GM18520 (cell line): ENCODE measurements around the gene ADPRH.
"Not testable (repeated sequence)": the region's sequence is repeated elsewhere in the genome, so short reads cannot be mapped to it uniquely, and the experiment has no call there.

Experiments
- ATAC-seq: cut with Tn5 transposase; IDR thresholded peaks from one replicate; pipeline ENCODE4 v1.9.1; 2021; ENCODE audit not compliant: unreplicated experiment

The ADPRH gene

GRCh38 chr3:119559441-119559963 is 19.8 kb upstream of the ADPRH start, which contains the start of gene CD80:
Gene CD80 (minus strand): TSS chr3:119559614. CDS start chr3:119557728, 1,886 bp downstream.
- ATAC-seq: peak; percentile 24

- ATAC-seq: no peak
These were observed 19.1 kb upstream of the ADPRH start for GRCh38 chr3:119560160-119560559.

- ATAC-seq: peak; percentile 76
These were observed 16.9 kb upstream of the ADPRH start for GRCh38 chr3:119562307-119562961.

- not testable (repeated sequence) for ATAC-seq
These were observed 16.0 kb upstream of the ADPRH start for GRCh38 chr3:119563334-119563733.

- no peak for ATAC-seq
These were observed 10.1 kb upstream of the ADPRH start for GRCh38 chr3:119569156-119569555.

GRCh38 chr3:119570229-119570628 is 9.1 kb upstream of the ADPRH start:
- no peak for ATAC-seq

GRCh38 chr3:119571230-119571629 is 8.1 kb upstream of the ADPRH start:
- no peak for ATAC-seq

- no peak for ATAC-seq
These were observed 7.6 kb upstream of the ADPRH start for GRCh38 chr3:119571688-119572087.

GRCh38 chr3:119575507-119575906 is 3.8 kb upstream of the ADPRH start:
- no peak for ATAC-seq

GRCh38 chr3:119580067-119580760 is 922 bp downstream of the ADPRH start:
- ATAC-seq: peak; percentile 40

- peak; percentile 47 for ATAC-seq
These were observed 2.9 kb downstream of the ADPRH start for GRCh38 chr3:119582178-119582577.

GRCh38 chr3:119585208-119585607 is 5.9 kb downstream of the ADPRH start:
- no peak for ATAC-seq

- no peak for ATAC-seq
These were observed 6.7 kb downstream of the ADPRH start for GRCh38 chr3:119585856-119586570.

GRCh38 chr3:119586733-119587172 is 7.5 kb downstream of the ADPRH start:
- ATAC-seq: no peak

- no peak for ATAC-seq
These were observed 8.8 kb downstream of the ADPRH start for GRCh38 chr3:119588112-119588511.

GRCh38 chr3:119589102-119589773 is 9.9 kb downstream of the ADPRH start:
- no peak for ATAC-seq

- ATAC-seq: no peak
These were observed 11.4 kb downstream of the ADPRH start for GRCh38 chr3:119590706-119591105.

- ATAC-seq: no peak
These were observed 13.6 kb downstream of the ADPRH start for GRCh38 chr3:119592861-119593260.

- ATAC-seq: no peak
These were observed 14.8 kb downstream of the ADPRH start for GRCh38 chr3:119594066-119594465.

GRCh38 chr3:119594929-119595328 is 15.6 kb downstream of the ADPRH start:
- not testable (repeated sequence) for ATAC-seq
